Pulmonary artery endothelial cell (primary cell): ENCODE results near the gene RELN. TPM values are rescaled to one million over a fixed set of nuclear protein-coding genes. Genes with fewer than 3 reads are reported as not detected.
"Not testable (repeated sequence)": the region's sequence is repeated elsewhere in the genome, so short reads cannot be mapped to it uniquely, and the experiment has no call there.

Experiments
- DNase-seq: peaks from one replicate; pipeline ENCODE4 v3.0.0-alpha.2; 2011; ENCODE audit warnings: low read depth, low spot score
- total RNA-seq: library from RNA; depleted of rRNA; stranded (reverse); fragments of >200 nt; gene quantifications from 2 replicates; pipeline ENCODE4 v1.2.3, GENCODE V29; 2014

RELN gene
- total RNA-seq, 1 donor from 2014 or later, result 7.9 TPM

DNA sequence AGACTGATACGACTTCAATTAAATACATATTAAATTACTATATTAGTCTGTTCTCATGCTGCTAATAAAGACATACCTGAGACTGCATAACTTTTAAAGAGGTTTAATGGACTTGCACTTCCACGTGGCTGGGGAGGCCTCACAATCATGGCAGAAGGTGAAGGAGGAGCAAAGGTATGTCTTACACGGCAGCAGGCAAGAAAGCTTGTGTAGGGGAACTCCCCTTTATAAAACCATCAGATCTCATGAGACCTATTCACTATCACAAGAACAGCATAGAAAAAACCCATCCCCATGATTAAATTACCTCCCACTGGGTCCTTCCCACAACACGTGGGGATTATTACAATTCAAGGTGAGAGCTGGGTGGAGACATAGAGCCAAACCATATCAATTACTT, 92.6 kb downstream of the RELN start:
- not testable (repeated sequence) for DNase-seq

- DNase-seq, result no peak
Measured at GRCh38 chr7:103894656-103895596, 94.5 kb downstream of the RELN start.

- DNase-seq, result no peak
Measured at GRCh38 chr7:103893350-103893749, 96.1 kb downstream of the RELN start.

GRCh38 chr7:103889451-103889850, 100.0 kb downstream of the RELN start:
- DNase-seq, result no peak

DNA sequence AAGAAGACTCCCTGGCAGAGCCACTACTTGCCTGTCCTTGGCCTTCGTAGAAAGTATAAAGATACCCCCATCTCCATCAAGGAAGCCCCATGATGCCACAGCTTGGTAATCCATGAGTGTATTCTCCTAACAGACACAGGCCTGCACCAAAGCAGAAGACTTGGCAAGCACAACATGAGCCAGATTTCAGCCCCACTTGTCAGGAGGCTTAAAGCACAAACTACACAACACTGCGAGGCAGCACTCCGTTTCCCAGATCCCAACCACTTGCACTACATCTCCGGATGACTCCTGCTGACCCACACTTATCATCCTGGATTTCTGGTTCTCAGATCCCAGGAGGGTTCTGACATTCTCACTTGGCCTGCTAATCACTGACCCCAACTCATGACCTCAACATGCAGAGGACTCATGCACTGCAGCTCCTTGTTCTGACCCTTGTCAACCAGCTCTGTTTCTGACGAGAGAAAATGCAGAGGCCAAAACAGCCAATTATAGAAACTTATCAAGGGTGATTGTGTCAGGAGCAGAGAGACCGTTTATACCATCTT, 100.8 kb downstream of the RELN start:
- DNase-seq, result no peak

DNA sequence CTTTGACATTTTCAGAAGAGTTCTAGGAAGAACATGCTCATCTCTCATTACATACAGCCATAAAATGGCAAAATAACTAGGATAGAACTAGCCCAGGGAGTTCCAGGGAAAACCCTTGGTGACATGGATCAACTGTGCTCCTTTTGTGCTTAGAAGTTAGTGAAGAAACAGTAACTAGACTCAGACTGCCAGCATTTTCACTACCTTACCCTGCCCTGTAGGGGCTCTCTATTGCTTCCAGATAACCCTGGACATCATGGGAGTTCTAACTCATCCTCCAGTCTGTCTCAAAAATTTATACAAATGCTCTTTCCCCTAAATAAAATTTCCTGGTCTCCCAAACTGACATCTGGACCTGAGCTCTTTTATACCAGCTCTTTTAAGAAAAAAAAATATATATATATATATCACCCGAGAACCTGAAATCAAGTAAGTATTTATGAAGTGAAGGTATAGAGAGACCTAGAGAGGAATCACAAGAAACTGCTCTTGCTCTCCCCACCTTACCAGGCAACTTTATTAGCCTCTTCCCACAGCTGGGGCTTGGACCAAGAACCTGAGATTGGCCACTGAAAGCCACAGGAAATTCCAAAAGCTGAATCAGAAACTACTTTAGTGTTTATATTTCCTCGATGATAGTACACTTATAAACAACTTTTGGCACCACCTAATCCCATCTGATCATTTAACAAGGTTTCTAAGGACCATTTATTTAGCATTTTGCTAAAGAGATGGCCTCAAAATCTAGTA, 101.4 kb downstream of the RELN start:
- DNase-seq, result no peak

DNA sequence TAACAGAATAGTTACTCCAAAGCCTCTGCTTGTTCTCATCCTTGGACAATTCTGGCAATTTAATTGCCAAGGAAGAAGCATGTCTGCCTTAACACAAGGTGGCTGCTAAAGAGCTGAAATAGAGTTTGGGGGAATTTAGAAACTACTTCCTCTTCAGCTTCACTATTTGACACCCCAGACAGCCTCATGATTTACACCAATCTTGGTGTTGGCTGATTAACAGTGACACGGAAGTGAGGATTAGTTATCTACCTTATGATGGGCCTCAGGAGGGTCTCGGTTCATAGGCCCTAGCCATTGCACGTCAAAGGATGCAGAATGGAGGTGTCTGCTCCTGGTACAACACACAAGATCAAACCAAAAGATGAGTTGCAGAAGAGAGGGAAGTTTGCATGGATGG, 102.4 kb downstream of the RELN start:
- no peak for DNase-seq

- no peak for DNase-seq
Measured at GRCh38 chr7:103879928-103880600, 109.4 kb downstream of the RELN start.

GRCh38 chr7:103879411-103879810, 110.0 kb downstream of the RELN start:
- DNase-seq, result no peak

DNA sequence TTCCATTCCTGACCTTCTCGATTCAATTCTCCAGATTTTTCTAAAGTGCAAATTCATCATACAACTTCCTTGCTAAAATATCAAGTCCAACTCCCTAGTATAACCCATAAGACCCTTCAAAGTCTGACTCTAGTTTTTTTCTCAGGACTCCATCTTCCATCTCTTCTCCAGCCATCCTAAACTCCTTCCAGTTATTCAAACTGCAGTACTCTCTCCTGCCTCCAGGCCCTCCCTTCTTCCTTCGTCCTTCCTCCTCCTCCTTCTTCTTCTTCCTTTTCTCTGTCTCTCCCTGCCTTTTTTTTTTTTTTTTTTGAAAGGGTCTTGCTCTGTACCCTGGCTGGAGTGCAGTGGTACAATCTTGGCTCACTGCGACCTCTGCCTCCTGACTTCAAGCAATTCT, 111.9 kb downstream of the RELN start:
- DNase-seq, result no peak

DNA sequence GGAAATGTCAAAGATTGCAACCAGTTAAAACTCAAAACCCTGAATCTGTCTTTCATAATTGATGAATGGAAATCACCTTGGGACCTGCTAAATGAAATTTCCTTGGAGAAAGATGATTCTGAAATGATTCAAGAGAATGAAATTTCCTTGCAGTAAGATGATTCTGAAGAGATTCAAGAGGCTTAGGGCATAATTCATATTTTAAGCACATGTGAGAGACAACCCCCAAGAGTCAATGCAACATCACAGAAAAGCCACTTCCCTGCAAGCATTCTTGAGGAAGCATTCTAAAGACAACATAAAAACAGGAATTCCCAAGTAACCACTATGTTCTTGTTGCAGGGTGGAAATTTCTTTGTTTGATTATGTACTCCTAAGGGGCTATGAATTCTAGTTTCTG, 113.7 kb downstream of the RELN start:
- DNase-seq, result no peak

- no peak for DNase-seq
Measured at GRCh38 chr7:103871473-103871872, 118.0 kb downstream of the RELN start.

DNA sequence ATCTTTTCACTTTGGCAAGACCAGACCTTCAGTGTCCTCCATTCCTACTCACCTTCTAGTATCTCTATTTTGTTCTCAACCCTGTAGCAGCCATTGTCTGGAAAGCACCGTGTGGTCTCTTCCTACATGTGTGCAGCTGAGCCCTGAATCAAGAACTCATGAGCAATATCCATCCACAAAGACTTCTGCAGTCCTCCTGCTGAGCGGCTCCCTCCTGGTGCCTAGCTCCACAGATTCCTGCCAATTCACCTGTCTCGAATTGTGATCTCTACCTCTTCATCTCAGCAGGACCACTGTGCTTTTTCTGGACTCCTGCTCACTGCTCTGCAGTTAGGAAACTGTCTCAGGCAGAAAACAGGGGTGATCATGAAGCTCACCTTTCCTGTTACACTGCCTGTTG, 118.8 kb downstream of the RELN start:
- no peak for DNase-seq

DNA sequence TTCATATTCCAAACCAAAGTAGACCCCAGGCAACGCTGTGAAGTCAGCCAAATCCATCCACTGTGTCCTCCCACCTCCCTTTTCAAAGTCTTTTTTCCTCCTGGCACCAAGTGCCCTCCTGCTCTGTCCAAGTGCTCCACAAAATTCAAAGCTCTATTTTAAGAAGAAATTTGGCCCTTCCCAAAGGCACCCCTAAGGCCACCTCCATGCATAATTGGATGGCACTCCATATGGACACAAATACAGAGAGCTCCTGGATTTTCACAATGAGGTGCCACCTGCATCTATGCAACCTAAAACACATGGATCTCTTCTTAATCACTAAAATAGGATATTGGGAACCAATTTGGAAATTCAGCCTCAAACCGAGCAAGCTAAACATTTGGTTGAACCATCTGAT, 121.6 kb downstream of the RELN start:
- no peak for DNase-seq

GRCh38 chr7:103866919-103867318, 122.5 kb downstream of the RELN start:
- no peak for DNase-seq

DNA sequence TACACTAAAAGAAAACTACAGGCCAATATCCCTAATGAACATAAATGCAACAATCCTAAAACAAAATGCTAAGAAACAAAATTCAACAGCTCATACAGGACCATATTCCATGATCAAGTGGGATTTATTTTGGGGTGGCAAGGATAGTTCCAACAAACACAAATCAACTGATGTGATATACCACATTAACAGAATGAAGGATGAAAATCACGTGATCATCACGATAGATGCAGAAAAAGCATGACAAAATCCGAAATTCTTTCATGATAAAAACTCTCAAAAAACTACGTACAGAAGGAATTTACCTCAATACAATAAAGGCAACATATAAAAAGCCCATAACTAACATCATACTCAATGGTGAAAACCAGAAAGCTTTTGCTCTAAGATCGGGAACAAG, 124.0 kb downstream of the RELN start:
- no peak for DNase-seq

GRCh38 chr7:103862302-103863035, 127.0 kb downstream of the RELN start:
- DNase-seq, result no peak

DNA sequence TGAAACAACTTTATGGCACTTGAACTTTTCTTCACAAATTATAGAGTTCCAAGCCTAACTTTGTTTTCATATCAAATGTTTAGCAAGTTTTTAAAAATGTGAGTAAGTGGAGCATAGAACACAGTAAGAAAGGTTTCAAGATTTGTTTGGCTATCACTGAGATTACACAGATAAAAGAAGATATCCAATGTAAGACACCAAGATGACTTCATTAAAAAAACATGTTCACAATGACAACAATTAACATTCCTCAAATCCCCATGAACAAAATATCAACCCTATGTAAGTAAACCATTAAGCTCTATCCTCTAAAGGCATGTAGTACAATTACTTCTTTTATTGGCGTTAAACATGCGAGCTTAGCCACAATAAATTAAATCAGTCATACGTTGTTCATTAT, 129.7 kb downstream of the RELN start:
- no peak for DNase-seq

DNA sequence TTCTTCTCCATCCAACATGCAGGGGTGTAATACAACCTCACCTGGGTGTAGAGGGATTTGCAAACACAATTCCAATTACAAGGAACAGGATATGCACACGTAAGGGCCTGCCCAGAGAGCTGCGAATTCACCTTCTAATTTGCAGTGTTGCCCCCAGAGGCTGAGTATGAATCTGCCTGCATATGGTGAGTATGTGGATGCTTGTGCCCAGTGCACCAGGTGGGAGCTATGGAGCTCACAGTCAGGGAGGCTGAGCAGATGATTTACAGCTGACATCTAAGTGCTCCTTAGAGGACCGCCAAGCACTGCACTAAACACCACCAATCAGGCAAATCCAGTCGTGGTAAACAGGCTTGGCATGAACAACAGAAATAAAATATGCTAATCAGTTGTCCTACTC, 132.0 kb downstream of the RELN start:
- no peak for DNase-seq

DNA sequence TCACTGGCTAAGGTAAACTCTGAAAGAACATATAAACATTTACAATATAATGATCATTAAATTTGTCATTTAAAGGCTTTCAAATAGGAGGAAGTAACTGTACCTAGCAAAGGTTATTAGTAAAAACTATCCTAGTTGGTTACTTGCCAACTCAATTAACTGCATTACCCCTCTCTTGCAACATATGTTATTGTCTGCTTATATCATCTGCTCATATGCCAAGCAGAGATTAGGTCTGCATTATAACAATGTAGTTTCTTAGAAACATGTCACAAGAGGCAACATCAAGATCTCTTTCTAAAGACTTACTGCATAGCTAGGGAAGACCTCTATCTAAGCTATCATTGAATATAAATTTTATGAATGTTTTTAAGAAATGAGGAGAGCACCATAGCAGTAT, 132.5 kb downstream of the RELN start:
- no peak for DNase-seq

GRCh38 chr7:103855671-103856070, 133.8 kb downstream of the RELN start:
- no peak for DNase-seq
